ENCODE measurements around the gene WASF2. TPM values are rescaled to one million over a fixed set of nuclear protein-coding genes. Genes with fewer than 3 reads are reported as not detected.
"Not testable (repeated sequence)": the region's sequence is repeated elsewhere in the genome, so short reads cannot be mapped to it uniquely, and the experiment has no call there.

Gene WASF2
- total and polyA plus RNA-seq, 2 of the 13 experiments (the other 11 are each of a cell fraction or from before 2014, with no cell fraction given): 10.4 to 27.7 TPM

DNA sequence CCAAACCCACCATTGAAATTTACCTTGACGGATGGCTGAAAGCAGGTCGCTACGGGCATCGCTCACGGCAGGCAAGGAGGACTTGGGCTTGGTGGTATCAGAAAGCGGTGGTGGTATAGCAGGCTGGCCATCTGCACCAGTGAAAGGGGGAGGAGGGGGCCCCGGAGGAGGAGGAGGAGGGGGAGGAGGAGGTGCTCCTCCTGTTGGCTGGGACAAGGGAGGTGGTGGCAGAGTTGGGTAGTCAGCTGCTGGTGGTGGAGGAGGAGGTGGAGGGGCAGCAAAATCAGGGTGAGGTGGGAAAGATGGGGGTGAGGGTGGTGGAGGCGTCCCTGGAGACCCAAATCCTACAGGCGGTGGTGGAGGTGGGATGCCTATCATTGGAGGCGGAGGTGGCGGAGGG, 80.3 kb downstream of the WASF2 start (continued):
- TF ChIP-seq ZNF501 (CRISPR knock-in tag; IDR thresholded peaks at IDR 0.05) (no peak), IRF2 (CRISPR knock-in tag; IDR thresholded peaks at IDR 0.05) (no peak), ZNF598 (CRISPR knock-in tag; IDR thresholded peaks at IDR 0.05; ENCODE audit: borderline replicate concordance) (no peak), IRX3 (CRISPR knock-in tag; IDR thresholded peaks at IDR 0.05; ENCODE audit: borderline replicate concordance, low read depth) (no peak)
- TF ChIP-seq, protein P1, sequence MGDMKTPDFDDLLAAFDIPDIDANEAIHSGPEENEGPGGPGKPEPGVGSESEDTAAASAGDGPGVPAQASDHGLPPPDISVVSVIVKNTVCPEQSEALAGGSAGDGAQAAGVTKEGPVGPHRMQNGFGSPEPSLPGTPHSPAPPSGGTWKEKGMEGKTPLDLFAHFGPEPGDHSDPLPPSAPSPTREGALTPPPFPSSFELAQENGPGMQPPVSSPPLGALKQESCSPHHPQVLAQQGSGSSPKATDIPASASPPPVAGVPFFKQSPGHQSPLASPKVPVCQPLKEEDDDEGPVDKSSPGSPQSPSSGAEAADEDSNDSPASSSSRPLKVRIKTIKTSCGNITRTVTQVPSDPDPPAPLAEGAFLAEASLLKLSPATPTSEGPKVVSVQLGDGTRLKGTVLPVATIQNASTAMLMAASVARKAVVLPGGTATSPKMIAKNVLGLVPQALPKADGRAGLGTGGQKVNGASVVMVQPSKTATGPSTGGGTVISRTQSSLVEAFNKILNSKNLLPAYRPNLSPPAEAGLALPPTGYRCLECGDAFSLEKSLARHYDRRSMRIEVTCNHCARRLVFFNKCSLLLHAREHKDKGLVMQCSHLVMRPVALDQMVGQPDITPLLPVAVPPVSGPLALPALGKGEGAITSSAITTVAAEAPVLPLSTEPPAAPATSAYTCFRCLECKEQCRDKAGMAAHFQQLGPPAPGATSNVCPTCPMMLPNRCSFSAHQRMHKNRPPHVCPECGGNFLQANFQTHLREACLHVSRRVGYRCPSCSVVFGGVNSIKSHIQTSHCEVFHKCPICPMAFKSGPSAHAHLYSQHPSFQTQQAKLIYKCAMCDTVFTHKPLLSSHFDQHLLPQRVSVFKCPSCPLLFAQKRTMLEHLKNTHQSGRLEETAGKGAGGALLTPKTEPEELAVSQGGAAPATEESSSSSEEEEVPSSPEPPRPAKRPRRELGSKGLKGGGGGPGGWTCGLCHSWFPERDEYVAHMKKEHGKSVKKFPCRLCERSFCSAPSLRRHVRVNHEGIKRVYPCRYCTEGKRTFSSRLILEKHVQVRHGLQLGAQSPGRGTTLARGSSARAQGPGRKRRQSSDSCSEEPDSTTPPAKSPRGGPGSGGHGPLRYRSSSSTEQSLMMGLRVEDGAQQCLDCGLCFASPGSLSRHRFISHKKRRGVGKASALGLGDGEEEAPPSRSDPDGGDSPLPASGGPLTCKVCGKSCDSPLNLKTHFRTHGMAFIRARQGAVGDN (CRISPR knock-in tag; IDR thresholded peaks at IDR 0.05): no peak

DNA sequence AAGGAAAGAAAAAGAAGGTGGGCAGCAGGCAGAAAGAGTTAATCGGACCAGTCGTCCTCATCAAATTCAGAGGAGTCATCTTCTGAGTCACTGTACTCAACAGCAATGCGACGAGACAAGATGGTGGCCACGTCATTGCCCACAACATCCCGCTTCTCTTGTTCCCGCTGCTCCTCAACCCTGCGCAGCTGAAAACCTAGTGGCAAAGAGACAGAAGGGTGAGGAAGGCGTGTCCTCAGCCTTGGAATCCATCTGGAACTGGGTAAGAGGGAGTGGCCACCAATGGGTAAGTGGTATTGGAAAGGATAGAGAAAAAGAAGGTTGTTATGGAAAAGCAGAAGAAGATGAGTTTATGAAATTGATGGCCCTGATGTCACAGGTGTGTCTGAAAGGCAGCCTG, 81.8 kb downstream of the WASF2 start:
- Histone ChIP-seq H3K27me3 (ENCODE audit: control insufficient read depth in 1 of 2, insufficient read depth in 2 of 2, low read length in 2 of 2) (no peaks in the 10 kb centered on the region), H4K20me1 (ENCODE audit: insufficient read depth, low read length) (no peaks in the 10 kb centered on the region), H2AFZ (ENCODE audit: low read length) (no peak overlapping the region), H3K9me3 (ENCODE audit: low read length) (no peaks in the 10 kb centered on the region), H3K36me3 (replicated peaks in 1 of 2; ENCODE audit: control insufficient read depth in 1 of 2, insufficient read depth in 2 of 2, low read length in 2 of 2) (peaks cover 19 to 52% of the 10 kb centered on the region in 2 experiments), H3K79me2 (ENCODE audit: insufficient read depth, low read length) (no peaks in the 10 kb centered on the region), H3K4me3 (replicated peaks in 1 of 3; ENCODE audit: insufficient read depth in 1 of 3, low read depth in 2 of 3, low read length in 3 of 3) (no peak overlapping the region), H3K4me1 (ENCODE audit: insufficient read depth, low read length) (no peaks in the 10 kb centered on the region), H3K4me2 (ENCODE audit: low read depth, low read length) (no peak overlapping the region), H3K27ac (ENCODE audit: extremely low read length, insufficient read depth, low read length) (no peak overlapping the region), H3K9ac (ENCODE audit: insufficient read depth, low read depth, low read length) (no peak overlapping the region)
- CTCF ChIA-PET (ENCODE audit: low intra/inter-chr PET ratio, low total read pairs): no interaction called here
- FAIRE-seq (no peak), ATAC-seq (no peak), DNase-seq (ENCODE audit: low spot score) (no peak)
- intact Hi-C loops (cut with micrococcal nuclease; ENCODE audit: unreplicated experiment): no loop called here
- in situ Hi-C loops (cut with HindIII; ENCODE audit: extremely low pct_ligation_motif_present, low pct_unique_long_range_greater_than_20kb): no loop called here
- POLR2A ChIA-PET: no interaction called here
- WGBS (ENCODE audit: low lambda C conversion rate): 98% methylated on average over 9 of the region's 9 CpGs
- TF ChIP-seq ZNF652 (CRISPR knock-in tag; IDR thresholded peaks at IDR 0.05; ENCODE audit: borderline replicate concordance, low read depth) (no peak), ZNF614 (CRISPR knock-in tag; IDR thresholded peaks at IDR 0.05; ENCODE audit: borderline replicate concordance) (no peak), NBN (conservative IDR thresholded peaks at IDR 0.05) (no peak), ZNF501 (CRISPR knock-in tag; IDR thresholded peaks at IDR 0.05) (no peak), PAWR (CRISPR knock-in tag; IDR thresholded peaks at IDR 0.05; ENCODE audit: borderline replicate concordance) (no peak), HDAC2 (CRISPR knock-in tag; IDR thresholded peaks at IDR 0.05) (no peak), CBX5 (CRISPR knock-in tag; IDR thresholded peaks at IDR 0.05; ENCODE audit: borderline replicate concordance) (no peak), ZKSCAN8 (CRISPR knock-in tag; IDR thresholded peaks at IDR 0.05; ENCODE audit: borderline replicate concordance) (no peak), TSC22D2 (CRISPR knock-in tag; IDR thresholded peaks at IDR 0.05; ENCODE audit: borderline replicate concordance) (no peak), ZNF547 (CRISPR knock-in tag; IDR thresholded peaks at IDR 0.05) (no peak), ZNF563 (CRISPR knock-in tag; IDR thresholded peaks at IDR 0.05) (no peak)
- BruUV-seq (replicated peaks): no TSS peak

DNA sequence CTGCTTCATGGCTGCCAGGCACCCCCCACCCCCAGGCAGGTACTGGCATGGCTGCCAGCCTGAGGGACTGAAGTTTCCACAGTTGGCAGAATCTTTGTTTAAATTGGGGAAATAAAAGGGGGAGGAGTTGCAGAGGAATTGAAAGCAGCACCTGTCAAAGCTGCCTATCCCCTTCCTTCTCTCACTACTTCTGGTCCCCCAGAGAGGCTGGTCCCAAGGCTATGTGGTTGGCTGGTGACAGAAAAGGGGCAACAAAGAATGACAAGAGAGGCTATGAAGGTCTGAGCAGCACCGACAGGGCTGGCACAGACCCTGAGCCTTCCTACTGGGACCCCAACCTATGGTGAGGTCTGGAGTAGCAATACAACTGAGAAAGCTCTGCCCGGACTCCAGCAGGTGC, 83.2 kb downstream of the WASF2 start:
- ATAC-seq; H3K79me2 ChIP-seq (ENCODE audit: insufficient read depth, low read length); FAIRE-seq; H4K20me1 ChIP-seq (ENCODE audit: insufficient read depth, low read length); H3K27me3 ChIP-seq (ENCODE audit: control insufficient read depth in 1 of 2, insufficient read depth in 2 of 2, low read length in 2 of 2); in situ Hi-C loops (cut with HindIII; ENCODE audit: extremely low pct_ligation_motif_present, low pct_unique_long_range_greater_than_20kb); H3K9ac ChIP-seq (ENCODE audit: insufficient read depth, low read depth, low read length); H3K4me3 ChIP-seq (replicated peaks in 1 of 3; ENCODE audit: insufficient read depth in 1 of 3, low read depth in 2 of 3, low read length in 3 of 3); H3K9me3 ChIP-seq (ENCODE audit: low read length); H3K4me1 ChIP-seq (ENCODE audit: insufficient read depth, low read length); H3K4me2 ChIP-seq (ENCODE audit: low read depth, low read length); CTCF ChIA-PET (ENCODE audit: low intra/inter-chr PET ratio, low total read pairs); H2AFZ ChIP-seq (ENCODE audit: low read length); POLR2A ChIA-PET; H3K27ac ChIP-seq (ENCODE audit: extremely low read length, insufficient read depth, low read length); DNase-seq (ENCODE audit: low spot score); intact Hi-C loops (cut with micrococcal nuclease; ENCODE audit: unreplicated experiment); BruUV-seq (replicated peaks): not testable (repeated sequence)
- H3K36me3 ChIP-seq (replicated peaks in 1 of 2; ENCODE audit: control insufficient read depth in 1 of 2, insufficient read depth in 2 of 2, low read length in 2 of 2): peaks cover 12 to 39% of the 10 kb centered on the region in 2 experiments
- WGBS (ENCODE audit: low lambda C conversion rate): 100% methylated on average over 1 of the region's 2 CpGs
